IPS DF 4.7 (cell line): ENCODE measurements around the gene KRTAP2-1.
"Not testable (repeated sequence)": the region's sequence is repeated elsewhere in the genome, so short reads cannot be mapped to it uniquely, and the experiment has no call there.

Experiments used
- DNase-seq: peaks from one replicate; pipeline ENCODE4 v3.0.0-alpha.2; 2013; ENCODE audit warnings: low spot score; ENCODE audit errors: extremely low read depth

The KRTAP2-1 gene

DNA sequence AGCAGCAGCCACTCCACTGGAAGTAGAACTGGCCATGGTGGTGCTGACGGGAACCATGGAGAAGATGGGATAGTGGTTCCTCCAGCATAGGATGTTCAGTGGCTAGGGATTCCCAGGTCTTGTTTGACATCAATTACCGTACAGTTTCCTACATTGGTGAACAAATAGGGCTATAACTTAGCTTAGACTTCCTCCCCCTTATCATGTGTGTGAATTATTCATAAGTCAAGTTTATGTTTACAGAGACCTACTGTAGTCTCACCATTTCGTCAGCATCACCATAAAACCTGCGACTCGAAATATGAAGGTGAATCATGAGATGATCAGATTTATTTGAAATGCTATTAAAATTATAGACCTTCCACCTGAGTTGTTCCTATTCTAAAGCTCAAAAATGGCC, 11.6 kb upstream of the KRTAP2-1 start:
- no peak for DNase-seq

DNA sequence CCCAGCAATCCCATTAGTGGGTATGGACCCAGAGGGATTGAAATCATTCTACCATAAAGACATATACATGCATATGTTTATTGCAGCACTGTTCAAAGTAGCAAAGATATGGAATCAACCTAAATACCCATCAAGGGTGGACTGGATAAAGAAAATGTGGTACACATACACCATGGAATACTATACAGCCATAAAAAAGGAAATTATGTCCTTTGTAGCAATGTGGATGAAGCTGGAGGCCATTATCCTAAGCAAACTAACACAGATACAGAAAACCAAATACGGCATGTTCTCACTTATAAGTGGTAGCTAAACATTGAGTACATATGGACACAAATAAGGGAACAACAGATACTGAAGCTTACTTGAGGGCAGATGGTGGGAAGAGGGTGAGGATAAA, 10.4 kb upstream of the KRTAP2-1 start:
- DNase-seq, result no peak

DNA sequence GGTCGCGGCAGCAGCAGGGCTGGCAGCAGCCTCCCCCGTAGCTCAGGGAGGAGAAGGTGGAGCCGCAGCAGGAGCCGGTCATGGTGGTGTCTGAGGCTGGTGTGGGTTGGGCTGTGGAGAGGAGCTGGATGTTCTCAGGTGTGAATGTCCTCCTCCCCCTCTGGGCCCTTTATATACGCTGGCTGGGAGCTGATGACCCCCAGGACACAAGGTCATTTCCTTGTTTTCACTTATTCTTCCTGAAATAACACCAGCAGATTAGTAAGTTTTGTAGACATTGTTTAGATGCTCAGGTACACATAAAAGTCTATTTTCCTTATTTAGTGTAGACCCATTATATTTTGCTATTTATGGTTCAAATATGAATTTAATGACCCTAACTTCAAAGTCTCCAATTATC, 8.0 kb upstream of the KRTAP2-1 start, which contains the start of gene KRTAP2-2:
Gene KRTAP2-2 (minus strand): TSS at position 101 of the 400 bp plus-strand sequence. CDS start 19 bp downstream, at position 82.
- not testable (repeated sequence) for DNase-seq

DNA sequence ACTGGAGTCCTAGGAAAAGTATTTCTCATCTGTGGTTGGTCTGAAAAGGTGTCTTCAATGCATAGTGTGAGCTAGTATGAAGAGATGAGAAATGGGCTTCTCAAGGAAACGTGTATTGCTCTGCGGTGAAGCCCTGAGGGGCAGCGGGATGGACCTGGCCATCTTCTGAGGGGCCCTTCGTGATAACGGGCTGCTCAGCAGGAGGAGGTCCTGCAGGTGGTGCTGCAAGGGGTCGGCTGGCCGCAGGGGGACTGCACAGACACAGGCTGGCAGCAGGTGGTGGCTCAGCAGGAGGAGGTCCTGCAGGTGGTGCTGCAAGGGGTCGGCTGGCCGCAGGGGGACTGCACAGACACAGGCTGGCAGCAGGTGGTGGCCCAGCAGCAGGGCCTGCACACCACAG, 7.4 kb upstream of the KRTAP2-1 start:
- not testable (repeated sequence) for DNase-seq

DNA sequence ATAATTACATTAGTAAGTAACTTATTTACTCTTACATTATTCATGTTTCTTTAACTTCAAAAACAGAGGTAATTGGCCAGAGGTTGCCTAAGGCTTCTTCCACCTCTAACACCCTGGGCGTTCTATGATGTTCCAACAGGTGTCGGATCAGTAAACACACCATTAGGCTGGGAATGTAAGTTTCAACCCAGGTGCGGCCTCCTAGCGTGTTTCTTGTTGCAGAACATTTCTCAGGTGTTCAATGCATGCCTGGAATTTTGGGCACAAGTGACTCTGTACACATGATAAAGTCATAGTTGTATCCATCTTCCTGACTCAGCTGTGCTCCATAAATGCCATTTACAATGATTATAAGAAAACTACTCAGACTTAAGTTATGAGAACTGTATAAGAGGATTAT, 6.9 kb upstream of the KRTAP2-1 start:
- no peak for DNase-seq

DNA sequence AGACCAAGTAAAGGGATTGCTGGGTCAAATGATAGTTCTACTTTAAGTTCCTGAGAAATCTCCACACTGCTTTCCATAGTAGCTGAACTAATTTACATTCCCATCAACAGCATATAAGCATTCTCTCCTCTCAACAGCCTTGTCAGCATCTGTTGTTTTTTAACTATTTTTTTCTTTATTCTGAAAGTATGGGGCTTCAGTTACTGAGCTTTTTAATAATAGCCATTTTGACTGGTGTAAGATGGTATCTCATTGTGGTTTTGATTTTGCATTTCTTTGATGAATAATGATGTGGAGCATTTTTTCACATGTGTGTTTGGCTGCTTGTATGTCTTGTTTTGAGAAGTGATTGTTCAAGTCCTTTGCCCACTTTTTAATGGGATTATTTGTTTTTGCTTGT, 5.5 kb upstream of the KRTAP2-1 start:
- no peak for DNase-seq

DNA sequence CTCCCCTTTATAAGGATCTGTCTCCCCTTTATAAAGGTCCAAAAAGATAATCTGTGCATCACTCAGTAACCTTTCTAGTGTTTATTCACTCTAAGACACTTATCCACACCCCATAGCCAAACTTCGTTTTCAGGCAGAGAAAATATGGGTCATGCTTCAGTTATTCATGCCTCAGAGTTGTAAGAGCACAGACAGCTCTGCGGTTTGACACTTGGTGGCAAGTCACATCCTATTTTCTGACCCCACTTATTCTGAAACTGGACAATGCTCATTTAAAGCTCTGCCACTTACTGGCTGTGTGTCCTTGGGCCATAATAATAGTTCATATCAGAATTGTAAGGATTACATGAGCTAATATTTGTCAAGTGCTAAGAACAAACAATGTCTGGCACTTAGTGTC, 2.0 kb upstream of the KRTAP2-1 start:
- no peak for DNase-seq

DNA sequence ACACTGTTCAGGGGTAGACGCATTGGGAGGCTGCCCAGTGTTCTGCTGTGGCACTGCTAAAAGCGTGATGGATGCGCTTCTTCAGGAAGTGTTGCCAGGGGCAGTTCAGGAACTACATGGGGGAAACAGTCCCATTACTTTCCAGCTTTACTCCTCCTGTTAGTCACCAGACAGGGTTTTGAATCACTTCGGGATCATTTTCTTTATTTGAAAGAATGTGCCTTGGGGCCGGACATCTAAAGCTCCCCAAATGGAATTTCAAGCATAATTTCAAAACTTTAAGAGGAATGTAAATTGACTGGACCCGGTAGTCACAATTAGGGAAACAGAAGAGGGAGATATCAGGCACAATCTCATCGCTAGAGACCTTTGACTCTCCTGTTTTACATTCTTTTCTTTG, 1.3 kb upstream of the KRTAP2-1 start:
- DNase-seq, result no peak

DNA sequence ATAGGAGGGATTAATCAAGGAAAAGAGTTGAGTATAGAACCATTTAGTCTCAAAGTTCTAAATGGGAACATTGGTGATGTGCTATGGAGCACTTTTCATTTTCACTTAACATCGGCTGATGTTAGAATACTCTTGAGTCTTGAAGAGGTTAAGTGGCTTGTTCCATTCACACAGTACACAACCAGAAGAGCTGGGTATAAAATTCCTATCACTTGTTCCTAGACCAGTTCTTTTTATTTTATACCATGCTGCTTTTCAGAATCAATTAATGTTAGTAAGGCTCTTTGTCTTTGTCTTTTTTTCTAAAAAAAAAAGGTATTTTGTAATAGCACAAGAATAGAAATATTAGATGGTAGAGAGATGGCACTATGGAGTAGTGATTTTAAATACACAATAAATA, 4.2 kb downstream of the KRTAP2-1 start:
- no peak for DNase-seq

DNA sequence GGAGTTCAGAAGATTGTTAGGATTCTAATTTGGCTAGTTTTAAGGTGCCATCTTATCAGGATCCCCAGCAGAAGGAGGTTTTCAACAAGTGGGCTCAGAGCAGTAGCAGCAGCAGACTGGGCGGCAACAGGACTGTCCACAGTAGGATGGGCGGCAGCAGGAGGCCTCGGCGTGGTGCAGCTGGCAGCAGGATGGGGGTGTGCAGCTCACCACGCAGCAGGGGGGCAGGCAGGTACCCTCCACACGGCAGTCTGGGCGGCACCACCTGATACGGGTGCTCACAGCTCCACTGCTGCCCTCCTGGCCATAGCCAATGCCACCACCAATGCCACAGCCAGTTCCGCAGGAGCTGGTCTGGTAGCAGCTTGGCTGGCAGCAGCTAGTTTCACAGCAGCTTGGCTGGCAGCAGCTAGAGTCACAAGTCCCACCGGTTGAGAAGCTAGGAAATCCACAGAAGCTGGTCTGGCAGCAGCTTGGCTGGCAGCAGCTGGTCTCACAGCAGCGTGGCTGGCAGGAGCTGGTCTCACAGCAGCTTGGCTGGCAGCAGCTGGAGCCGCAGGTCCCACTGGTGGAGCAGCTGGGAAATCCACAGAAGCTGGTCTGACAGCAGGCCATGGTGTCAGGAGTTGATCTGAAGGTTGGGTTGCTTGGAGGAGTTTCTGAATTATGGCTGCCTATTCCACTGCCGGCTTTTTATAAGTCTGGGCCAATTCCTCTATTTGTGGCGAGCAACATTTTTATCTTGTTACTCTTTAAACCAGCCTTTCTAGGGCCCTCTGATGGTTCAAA, 6.1 kb downstream of the KRTAP2-1 start, which contains the start of gene KRTAP1-1:
Gene KRTAP1-1 (minus strand): TSS at position 668 of the 789 bp plus-strand sequence. CDS start 53 bp downstream, at position 615.
- not testable (repeated sequence) for DNase-seq

DNA sequence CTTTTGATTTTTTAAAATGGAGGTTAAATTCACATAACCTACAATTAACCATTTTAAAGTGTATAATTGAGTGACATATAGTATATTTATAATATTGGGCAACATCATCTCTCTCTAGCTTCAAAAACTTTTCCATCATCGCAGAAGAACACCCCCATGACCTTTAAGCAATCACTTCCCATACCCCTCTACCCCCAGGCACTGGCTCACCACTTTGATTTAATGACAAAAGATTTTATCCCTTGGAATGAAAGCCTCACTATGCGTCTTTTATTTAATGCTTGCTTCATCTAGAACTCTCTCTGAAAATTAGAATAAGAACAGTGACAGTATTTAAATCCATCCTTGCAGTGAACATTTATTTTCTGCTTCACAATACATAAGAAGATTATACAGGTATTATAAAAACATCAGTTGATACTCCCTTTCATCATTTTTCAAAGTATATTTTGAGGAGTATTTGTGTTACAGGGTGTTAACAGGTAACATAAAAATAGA, 9.2 kb downstream of the KRTAP2-1 start:
- DNase-seq, result no peak

DNA sequence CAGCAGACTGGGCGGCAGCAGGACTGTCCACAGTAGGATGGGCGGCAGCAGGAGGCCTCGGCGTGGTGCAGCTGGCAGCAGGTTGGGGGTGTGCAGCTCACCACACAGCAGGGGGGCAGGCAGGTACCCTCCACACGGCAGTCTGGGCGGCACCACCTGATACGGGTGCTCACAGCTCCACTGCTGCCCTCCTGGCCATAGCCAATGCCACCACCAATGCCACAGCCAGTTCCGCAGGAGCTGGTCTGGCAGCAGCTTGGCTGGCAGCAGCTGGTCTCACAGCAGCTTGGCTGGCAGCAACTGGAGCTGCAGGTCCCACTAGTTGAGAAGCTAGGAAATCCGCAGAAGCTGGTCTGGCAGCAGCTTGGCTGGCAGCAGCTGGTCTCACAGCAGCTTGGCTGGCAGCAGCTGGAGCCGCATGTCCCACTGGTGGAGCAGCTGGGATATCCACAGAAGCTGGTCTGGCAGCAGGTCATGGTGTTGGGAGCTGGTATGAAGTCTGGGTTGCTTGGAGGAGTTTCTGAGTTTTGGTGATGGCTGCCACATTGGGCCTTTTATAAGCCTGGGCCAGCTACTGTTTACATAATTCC, 12.7 kb downstream of the KRTAP2-1 start, which contains the start of gene KRTAP1-3:
Gene KRTAP1-3 (minus strand): TSS at position 529 of the 590 bp plus-strand sequence. CDS start 53 bp downstream, at position 476.
- DNase-seq, result not testable (repeated sequence)

DNA sequence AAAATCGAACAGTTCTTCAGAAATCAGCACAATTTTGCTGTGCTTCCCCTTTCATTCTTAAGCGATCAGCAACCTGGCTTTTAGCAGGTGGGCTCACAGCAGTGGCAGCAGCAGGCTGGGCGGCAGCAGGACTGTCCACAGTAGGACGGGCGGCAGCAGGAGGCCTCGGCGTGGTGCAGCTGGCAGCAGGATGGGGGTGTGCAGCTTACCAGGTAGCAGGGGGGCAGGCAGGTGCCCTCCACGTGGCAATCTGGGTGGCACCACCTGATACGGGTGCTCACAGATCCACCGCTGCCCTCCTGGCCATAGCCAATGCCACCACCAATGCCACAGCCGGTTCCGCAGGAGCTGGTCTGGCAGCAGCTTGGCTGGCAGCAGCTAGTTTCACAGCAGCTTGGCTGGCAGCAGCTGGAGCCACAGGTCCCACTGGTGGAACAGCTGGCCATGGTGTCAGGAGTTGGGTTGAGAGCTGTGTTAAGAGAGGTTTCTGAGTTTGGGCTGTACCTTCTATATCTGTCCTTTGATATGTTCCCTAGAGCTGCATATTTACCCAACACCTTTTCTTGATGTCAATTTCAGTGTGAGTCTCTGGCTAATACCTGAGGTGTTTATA, 17.4 kb downstream of the KRTAP2-1 start, which contains the start of gene KRTAP1-4:
Gene KRTAP1-4 (minus strand): TSS at position 563 of the 613 bp plus-strand sequence. CDS start 117 bp downstream, at position 446.
- no peak for DNase-seq

DNA sequence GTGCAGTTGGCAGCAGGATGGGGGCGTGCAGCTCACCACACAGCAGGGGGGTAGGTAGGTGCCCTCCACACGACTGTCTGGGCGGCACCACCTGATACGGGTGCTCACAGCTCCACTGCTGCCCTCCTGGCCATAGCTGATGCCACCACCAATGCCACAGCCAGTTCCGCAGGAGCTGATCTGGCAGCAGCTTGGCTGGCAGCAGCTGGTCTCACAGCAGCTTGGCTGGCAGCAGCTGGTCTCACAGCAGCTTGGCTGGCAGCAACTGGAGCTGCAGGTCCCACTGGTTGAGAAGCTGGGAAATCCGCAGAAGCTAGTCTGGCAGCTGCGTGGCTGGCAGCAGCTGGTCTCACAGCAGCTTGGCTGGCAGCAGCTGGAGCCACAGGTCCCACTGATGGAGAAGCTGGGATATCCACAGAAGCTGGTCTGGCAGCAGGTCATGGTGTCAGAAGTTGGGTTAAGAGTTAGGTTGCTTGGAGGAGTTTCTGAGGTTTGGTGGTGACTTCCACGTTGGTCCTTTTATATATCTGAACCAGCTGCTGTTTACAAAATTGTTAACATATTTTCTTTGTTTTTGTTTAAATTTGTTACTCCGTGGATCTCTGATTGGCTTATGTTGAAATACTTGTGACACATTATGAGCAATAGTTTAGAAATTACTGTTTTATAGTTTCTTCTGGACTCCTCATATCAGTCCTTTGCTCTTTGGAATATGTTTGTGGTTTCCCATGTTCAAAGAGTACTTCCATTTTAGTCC, 20.2 kb downstream of the KRTAP2-1 start, which contains the start of gene KRTAP1-5:
Gene KRTAP1-5 (minus strand): TSS at position 494 of the 757 bp plus-strand sequence. CDS start 53 bp downstream, at position 441.
- no peak for DNase-seq

DNA sequence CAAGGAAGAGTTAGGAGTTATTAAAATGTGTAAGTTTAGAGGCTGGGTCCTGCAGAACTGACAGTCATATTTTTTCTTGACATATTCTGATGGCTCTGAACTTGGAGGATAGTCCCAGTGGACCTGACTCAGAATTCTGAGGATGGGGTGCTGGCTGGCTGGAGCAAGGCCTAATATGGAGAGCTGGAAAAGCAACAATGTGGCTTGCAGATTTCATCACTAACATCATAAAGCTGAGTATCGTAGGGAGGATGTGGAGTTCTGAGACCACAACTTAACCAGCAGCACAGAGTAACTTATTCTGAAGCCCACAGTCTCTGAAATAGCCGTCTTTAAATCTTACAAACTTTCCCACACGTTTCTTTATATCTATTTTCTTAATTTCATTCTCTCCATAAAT, 22.4 kb downstream of the KRTAP2-1 start:
- no peak for DNase-seq

DNA sequence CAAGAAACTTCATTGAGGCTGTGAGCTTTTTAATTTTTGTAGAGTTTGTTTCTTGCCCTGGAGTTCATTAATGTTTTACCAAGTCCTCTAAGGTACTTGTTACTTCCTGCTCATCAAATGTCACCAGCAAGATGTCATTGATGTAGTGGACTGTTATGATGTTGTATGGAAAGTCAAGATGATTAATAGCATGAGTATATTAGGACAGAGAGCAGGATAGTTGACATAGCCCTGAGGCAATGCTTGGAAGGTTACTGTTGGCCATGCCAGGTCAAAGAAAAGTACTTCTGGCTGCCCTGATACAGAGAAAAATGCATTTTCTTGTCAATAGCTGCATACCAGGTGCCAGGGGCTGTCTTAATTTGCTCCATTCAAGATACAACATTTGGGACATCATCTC, 26.8 kb downstream of the KRTAP2-1 start:
- no peak for DNase-seq

DNA sequence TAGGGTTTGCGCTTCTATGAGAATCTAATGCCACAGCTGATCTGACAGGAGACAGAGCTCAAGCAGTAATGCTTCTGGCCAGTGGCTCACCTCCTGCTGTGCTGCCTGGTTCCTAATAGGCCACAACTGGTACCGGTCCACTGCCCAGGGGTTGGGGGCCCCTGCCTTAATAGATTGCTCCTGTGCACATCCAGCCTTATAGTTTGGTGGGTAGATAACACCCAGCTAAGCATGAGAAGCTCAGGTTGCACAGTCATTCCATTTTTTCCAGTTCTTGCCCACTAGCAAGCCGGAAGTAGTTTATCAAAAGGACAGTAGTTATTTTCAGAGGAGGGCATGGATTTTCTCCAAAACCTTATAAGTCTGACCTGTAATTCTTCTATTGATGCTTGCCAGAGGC, 27.7 kb downstream of the KRTAP2-1 start:
- DNase-seq, result no peak

DNA sequence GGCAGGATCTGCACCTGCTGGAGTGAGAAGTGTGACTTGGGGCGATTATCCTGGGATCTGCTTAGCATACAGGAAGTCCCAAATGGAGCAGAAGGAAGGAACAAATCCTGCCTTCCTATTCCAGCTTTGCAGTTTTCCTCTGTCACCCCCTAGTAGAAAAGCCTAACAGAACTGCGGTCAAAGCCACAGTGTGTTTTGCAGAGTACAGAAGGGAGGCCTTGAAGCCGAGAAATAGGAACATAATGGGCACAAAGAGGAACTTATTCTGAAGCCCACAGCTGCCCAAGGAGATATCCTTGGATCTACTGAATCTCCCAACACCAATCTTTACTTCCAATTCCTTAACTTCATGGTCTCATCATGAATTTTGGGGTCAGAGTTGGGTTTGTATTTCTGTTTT, 28.6 kb downstream of the KRTAP2-1 start:
- no peak for DNase-seq

DNA sequence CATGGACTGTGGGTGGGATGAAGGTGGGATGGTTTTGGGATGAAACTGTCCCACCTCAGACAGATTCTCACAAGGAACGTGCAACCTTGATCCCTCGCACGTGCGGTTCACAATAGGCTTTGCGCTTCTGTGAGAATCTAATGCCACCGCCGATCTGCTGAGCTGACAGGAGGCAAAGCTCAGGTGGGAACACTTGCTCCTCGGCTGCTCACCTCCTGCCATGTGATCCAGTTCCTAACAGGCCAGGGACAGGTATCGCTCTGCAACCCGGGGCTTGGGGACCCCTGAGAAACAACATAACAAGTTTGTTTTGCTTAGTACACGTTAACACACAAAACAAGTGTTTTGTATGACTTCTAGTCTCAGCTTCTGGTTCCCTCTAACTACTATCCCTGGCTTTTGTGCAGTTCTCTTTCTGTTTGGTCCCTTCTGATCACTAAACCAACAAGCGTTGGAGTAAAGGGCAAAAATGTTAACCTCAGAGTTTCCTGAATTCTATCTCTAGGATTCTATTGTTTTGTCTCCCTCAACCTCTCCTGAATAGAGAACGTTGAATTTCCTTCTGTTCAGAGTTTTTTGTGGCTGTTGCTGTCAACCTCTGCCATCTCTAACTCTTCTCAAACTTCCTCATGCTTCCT, 30.4 kb downstream of the KRTAP2-1 start:
- DNase-seq, result no peak

DNA sequence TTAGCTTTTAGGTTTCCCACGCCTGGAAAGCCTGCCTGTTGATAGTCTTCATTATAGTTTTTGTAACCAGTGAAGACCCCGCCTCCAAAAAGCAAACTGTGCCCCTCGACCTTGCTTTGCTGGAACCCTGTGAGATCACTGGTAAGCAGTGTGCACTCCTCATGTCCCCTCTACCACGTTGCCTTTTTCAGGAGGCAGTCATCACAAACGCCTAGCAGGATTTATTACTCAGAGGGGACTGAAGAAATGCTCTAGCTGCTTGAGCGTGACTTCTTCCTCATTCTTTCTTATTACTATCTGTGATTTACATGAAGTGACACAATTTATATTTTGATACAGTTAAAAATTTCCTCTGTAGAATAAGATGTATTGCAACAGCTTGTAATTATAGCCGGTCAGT, 31.7 kb downstream of the KRTAP2-1 start:
- DNase-seq, result no peak

DNA sequence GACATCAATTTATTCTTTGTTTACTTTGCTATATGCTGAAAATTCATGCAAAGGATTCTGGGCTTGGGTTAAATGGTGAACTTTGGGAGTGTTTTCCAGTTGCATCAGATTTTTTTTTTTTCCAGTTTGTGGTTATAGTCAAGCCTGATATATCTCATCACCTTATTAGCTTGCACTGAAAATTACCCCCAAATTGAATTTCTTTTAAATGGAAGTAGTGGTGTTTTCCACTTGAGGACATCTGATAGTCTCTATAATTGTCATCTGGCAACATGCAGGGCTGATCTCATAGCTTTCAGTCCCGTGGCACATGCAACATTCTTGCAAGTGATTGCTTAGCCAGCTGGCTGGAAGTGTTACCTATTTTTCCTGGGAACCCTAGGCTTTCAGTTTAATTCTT, 33.5 kb downstream of the KRTAP2-1 start:
- no peak for DNase-seq
